Fibroblast of villous mesenchyme (primary cell): ENCODE measurements around the gene KLRF2. TPM values are rescaled to one million over a fixed set of nuclear protein-coding genes. Genes with fewer than 3 reads are reported as not detected.

Experiments
- DNase-seq: peaks from one replicate; pipeline ENCODE4 v3.0.0-alpha.2; 2010; ENCODE audit warnings: low read depth
- H3K4me3 ChIP-seq: 2 replicates; pipeline ENCODE4 v1.5.1; 2011; ENCODE audit warnings: low read depth, mild to moderate bottlenecking, low read length
- total RNA-seq: library from RNA; depleted of rRNA; stranded (reverse); fragments of >200 nt; gene quantifications from 2 replicates; pipeline ENCODE4 v1.2.3, GENCODE V29; 2012
- TF ChIP-seq, protein P1 (sequence below): IDR thresholded peaks from 2 replicates; pipeline ENCODE4 v1.5.1; 2012; ENCODE audit warnings: low read depth, mild to moderate bottlenecking, low read length; ENCODE audit not compliant: insufficient read depth

Gene KLRF2, protein sequence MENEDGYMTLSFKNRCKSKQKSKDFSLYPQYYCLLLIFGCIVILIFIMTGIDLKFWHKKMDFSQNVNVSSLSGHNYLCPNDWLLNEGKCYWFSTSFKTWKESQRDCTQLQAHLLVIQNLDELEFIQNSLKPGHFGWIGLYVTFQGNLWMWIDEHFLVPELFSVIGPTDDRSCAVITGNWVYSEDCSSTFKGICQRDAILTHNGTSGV
- total RNA-seq = not detected in 2 replicates

DNA sequence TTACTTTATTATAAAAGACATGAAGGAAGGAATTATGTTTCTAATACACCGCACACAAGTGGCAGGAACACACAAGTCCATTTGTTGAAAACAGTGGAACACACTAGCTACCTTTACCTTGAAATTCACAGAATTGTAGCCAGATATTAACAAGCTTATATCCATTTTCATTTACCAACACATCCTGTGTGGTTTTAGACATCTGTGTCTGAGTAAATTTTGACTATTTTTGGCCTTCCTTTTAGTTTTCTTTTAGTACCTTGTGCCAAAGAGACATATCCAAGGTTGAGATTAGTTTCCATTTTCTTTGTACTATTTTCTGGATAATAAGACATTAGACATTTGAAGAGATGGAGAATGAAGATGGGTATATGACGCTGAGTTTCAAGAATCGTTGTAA, at the start of gene KLRF2:
KLRF2 (plus strand) TSS at position 244 of the 400 bp plus-strand sequence; CDS start at position 351, 107 bp downstream.
- H3K4me3 ChIP-seq = no peak within 1 kb of the TSS
- TF ChIP-seq, protein P1, sequence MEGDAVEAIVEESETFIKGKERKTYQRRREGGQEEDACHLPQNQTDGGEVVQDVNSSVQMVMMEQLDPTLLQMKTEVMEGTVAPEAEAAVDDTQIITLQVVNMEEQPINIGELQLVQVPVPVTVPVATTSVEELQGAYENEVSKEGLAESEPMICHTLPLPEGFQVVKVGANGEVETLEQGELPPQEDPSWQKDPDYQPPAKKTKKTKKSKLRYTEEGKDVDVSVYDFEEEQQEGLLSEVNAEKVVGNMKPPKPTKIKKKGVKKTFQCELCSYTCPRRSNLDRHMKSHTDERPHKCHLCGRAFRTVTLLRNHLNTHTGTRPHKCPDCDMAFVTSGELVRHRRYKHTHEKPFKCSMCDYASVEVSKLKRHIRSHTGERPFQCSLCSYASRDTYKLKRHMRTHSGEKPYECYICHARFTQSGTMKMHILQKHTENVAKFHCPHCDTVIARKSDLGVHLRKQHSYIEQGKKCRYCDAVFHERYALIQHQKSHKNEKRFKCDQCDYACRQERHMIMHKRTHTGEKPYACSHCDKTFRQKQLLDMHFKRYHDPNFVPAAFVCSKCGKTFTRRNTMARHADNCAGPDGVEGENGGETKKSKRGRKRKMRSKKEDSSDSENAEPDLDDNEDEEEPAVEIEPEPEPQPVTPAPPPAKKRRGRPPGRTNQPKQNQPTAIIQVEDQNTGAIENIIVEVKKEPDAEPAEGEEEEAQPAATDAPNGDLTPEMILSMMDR = no peak

GRCh38 chr12:9831720-9832119, 49.6 kb upstream of the KLRF2 start:
- H3K4me3 ChIP-seq = no peak overlapping the region
- DNase-seq = no peak
- TF ChIP-seq, protein P1 = no peak

More for the DNA sequence above, at the start of gene KLRF2:
- no peak for DNase-seq

DNA sequence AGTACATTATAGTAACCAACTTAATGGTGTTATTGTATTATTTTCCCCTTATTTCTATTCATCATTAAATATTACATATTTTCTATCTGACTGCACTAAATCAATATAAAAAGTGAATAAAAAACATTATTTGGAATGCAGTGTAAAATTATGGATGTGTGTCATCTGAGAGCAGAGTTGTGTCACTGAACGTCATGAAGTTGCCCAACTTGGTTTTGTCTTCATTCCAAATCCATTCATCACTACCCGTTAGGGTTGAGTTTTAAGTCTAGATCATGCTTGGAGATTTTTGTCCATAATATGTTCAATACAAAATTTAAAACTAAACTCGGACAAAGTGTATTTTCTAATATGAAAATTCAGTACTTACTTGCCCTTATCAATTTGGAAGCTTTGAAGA, 37.9 kb upstream of the KLRF2 start:
- DNase-seq = no peak
- no peak overlapping the region for H3K4me3 ChIP-seq
- TF ChIP-seq, protein P1 = no peak

DNA sequence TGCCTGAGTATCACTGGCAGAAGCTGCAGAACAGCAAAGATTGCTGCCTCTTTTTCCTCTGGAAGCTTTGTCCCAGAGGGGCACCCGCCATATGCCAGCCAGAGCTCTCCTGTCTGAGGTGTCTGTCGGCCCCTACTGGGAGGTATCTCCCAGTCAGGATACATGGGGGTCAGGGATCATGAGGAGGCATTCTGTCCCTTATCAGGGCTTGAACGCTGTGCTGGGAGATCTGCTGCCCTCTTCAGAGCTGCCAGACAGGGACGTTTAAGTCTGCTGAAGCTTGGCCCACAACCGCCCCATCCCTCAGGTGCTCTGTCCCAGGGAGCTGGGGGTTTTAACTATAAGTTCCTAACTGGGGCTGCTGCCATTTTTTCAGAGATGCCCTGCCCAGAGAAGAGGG, 32.4 kb upstream of the KLRF2 start:
- TF ChIP-seq, protein P1 = no peak
- DNase-seq = no peak
- no peak overlapping the region for H3K4me3 ChIP-seq

- TF ChIP-seq, protein P1 = no peak
- no peak for DNase-seq
- H3K4me3 ChIP-seq = no peak overlapping the region
These were observed 30.2 kb upstream of the KLRF2 start for GRCh38 chr12:9851050-9851449.

GRCh38 chr12:9851927-9852326, 29.4 kb upstream of the KLRF2 start:
- TF ChIP-seq, protein P1 = no peak
- DNase-seq = no peak
- H3K4me3 ChIP-seq = no peak overlapping the region

- no peak for DNase-seq
- TF ChIP-seq, protein P1 = no peak
- no peak overlapping the region for H3K4me3 ChIP-seq
These were observed 25.1 kb upstream of the KLRF2 start for GRCh38 chr12:9856151-9856550.
